MCF 10A (cell line): Measurements from ENCODE around the gene NPHP4. TPM values are rescaled to one million over a fixed set of nuclear protein-coding genes. Genes with fewer than 3 reads are reported as not detected.

Experiments used
- BruUV-seq: library from RNA; stranded (reverse); fragments of 400-500 nt; replicated peaks from 2 replicates; lab custom pipeline; 2021; lab: Mats Ljungman, UMichigan
- CTCF ChIA-PET: fragments of 300-600 bp; sonication (Branson Sonifier 250); formaldehyde crosslinking; extraction: SDS; loops from one replicate; lab custom pipeline; 2021; ENCODE audit warnings: antibody characterized with exemption, inconsistent platforms; lab: Yijun Ruan, JAX
- POLR2A ChIA-PET: fragments of 300-600, 350-650 bp; sonication (Branson Sonifier 250); formaldehyde crosslinking; extraction: SDS; loops from one replicate; lab custom pipeline; 2020; ENCODE audit warnings: antibody characterized with exemption, inconsistent platforms; lab: Yijun Ruan, JAX
- DNase-seq: peaks from one replicate; pipeline ENCODE4 v3.0.0-alpha.2; 2018; ENCODE audit not compliant: unreplicated experiment
- H3K27ac Mint-ChIP-seq: one replicate; pipeline ENCODE4 v1.8.0; 2022; ENCODE audit warnings: mild to moderate bottlenecking, low read depth, mixed read lengths; ENCODE audit not compliant: unreplicated experiment
- H3K27me3 Mint-ChIP-seq: one replicate; pipeline ENCODE4 v1.8.0; 2022; ENCODE audit warnings: mixed read lengths; ENCODE audit not compliant: insufficient read depth, unreplicated experiment
- H3K36me3 Mint-ChIP-seq: one replicate; pipeline ENCODE4 v1.8.0; 2022; ENCODE audit warnings: mild to moderate bottlenecking, moderate library complexity, mixed read lengths; ENCODE audit not compliant: insufficient read depth, unreplicated experiment
- H3K4me1 Mint-ChIP-seq: one replicate; pipeline ENCODE4 v1.8.0; 2022; ENCODE audit warnings: mixed read lengths; ENCODE audit not compliant: insufficient read depth, unreplicated experiment
- H3K4me3 Mint-ChIP-seq: one replicate; pipeline ENCODE4 v1.8.0; 2022; ENCODE audit warnings: mild to moderate bottlenecking, moderate library complexity, mixed read lengths; ENCODE audit not compliant: unreplicated experiment
- H3K9me3 Mint-ChIP-seq: one replicate; pipeline ENCODE4 v1.8.0; 2022; ENCODE audit warnings: mixed read lengths; ENCODE audit not compliant: unreplicated experiment
- CTCF ChIP-seq: fragments of 200-600 bp; IDR thresholded peaks from one replicate; pipeline ENCODE4 v1.8.0; 2022; ENCODE audit warnings: antibody characterized with exemption, mild to moderate bottlenecking; ENCODE audit not compliant: unreplicated experiment
- intact Hi-C: fragments of 100-400 bp; cut with micrococcal nuclease; formaldehyde crosslinking; loops from 2 replicates; pipeline ENCODE4 v1.14.1; 2022
- total RNA-seq: library from RNA; stranded (reverse); gene quantifications from 2 replicates; pipeline ENCODE4 v1.2.3, GENCODE V29; 2022

The NPHP4 gene
- total RNA-seq, 1 experiment from 2014 or later, result 14.4 TPM

- ChIA-PET POLR2A (no interaction called here), CTCF (no interaction called here)
- intact Hi-C loops, result no loop called here
- no peak for DNase-seq
- H3K4me3 Mint-ChIP-seq, result no peak overlapping the region
- H3K27ac Mint-ChIP-seq, result no peak overlapping the region
- H3K36me3 Mint-ChIP-seq, result peaks cover 20% of the 10 kb centered on the region
- TF ChIP-seq CTCF, result no peak
- no peaks in the 10 kb centered on the region for H3K9me3 Mint-ChIP-seq
- H3K27me3 Mint-ChIP-seq, result no peaks in the 10 kb centered on the region
- H3K4me1 Mint-ChIP-seq, result no peaks in the 10 kb centered on the region
- no TSS peak for BruUV-seq
Measured at GRCh38 chr1:5959667-5960230, 32.5 kb downstream of the NPHP4 start.

- POLR2A ChIA-PET, result no interaction called here
- no peak for TF ChIP-seq CTCF
- H3K4me1 Mint-ChIP-seq, result no peaks in the 10 kb centered on the region
- CTCF ChIA-PET, result no interaction called here
- no peak overlapping the region for H3K4me3 Mint-ChIP-seq
- BruUV-seq, result no TSS peak
- no peaks in the 10 kb centered on the region for H3K27me3 Mint-ChIP-seq
- H3K9me3 Mint-ChIP-seq, result no peaks in the 10 kb centered on the region
- intact Hi-C loops, result no loop called here
- H3K36me3 Mint-ChIP-seq, result peaks cover 24% of the 10 kb centered on the region
- H3K27ac Mint-ChIP-seq, result no peak overlapping the region
- no peak for DNase-seq
Measured at GRCh38 chr1:5959087-5959486, 33.1 kb downstream of the NPHP4 start.

DNA sequence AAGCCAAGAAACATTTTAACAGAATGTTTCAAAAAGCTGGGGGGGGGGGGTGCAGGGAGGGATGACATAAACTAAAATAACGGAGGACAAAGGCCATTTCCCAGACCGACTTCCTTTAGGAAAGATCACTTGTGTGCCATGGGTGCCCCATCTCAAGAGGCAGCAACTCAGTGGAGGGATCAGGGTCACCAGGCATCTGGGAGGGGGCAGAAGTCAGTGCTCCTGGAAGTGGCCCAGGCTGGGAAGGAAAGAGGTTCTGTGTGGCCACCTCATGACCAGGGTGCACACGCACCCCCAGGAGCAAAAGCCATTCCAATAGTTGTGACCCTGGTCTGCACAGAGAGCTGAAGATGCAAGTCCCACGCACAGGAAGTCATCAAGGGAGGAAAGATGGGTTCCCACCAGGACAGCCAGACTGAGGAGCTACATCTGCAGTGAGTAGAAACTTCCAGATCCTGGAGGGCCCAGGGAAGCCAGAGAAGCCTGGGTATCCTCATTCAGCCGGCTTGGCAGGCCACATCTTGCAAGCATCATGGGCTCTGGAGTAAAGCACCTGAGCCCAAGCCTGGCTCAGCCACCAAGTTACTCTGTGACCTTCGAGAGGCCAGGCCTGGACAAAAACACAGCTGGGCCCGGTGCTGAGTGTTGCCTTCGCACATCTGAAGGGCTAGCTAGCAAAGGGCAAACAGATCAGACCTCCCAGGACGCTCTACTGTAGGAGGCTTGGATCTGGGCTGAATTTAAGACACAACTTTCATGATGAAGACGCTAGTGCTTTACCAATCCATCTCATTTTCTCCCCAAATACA lies 36.0 kb downstream of the NPHP4 start:
- H3K36me3 Mint-ChIP-seq, result peaks cover 43% of the 10 kb centered on the region
- BruUV-seq, result no TSS peak
- no peak for DNase-seq
- H3K4me1 Mint-ChIP-seq, result no peaks in the 10 kb centered on the region
- ChIA-PET POLR2A (no interaction called here), CTCF (interaction anchor here (0.6 kb wide), 2 partner anchors 13 to 76 kb away, joined by 3 to 6 read pairs; no protein-coding TSS in a partner anchor)
- intact Hi-C loops, result no loop called here
- no peak overlapping the region for H3K4me3 Mint-ChIP-seq
- H3K27me3 Mint-ChIP-seq, result no peaks in the 10 kb centered on the region
- no peaks in the 10 kb centered on the region for H3K9me3 Mint-ChIP-seq
- H3K27ac Mint-ChIP-seq, result no peak overlapping the region
- TF ChIP-seq CTCF, result no peak

DNA sequence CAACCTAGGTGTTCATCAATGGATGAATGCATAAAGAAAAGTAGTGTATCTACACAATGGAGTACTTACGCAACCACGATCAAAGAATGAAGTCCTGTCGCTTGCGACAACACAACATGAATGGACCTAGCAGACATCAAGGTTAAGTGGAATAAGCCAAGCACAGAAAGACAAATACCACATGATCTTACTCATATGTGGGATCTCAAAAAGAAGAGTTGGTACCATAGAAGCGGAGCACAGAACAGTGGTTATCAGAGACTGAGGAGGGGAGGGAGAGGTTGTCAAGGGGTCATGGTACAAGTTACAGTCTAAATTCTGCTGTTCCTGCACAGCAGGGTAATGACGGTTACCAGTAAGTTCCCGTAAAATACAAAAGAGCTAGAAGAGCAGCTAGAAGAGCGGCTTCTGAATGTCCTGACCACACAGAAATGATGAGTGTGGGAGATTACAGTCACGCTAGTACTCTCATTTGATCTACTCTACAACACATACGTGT lies 36.7 kb downstream of the NPHP4 start:
- Mint-ChIP-seq H3K27me3 (no peaks in the 10 kb centered on the region), H3K9me3 (no peaks in the 10 kb centered on the region), H3K4me3 (no peak overlapping the region), H3K27ac (no peak overlapping the region), H3K36me3 (peaks cover 48% of the 10 kb centered on the region), H3K4me1 (no peaks in the 10 kb centered on the region)
- ChIA-PET POLR2A (interaction anchor here (0.6 kb wide), 1 partner anchor 118 kb away, joined by 3 read pairs; no protein-coding TSS in a partner anchor), CTCF (interaction anchor here (0.6 kb wide), 2 partner anchors 12 to 76 kb away, joined by 3 to 6 read pairs; no protein-coding TSS in a partner anchor)
- DNase-seq, result no peak
- no peak for TF ChIP-seq CTCF
- no TSS peak for BruUV-seq
- intact Hi-C loops, result no loop called here
